ENCODE data around the gene ELF1. TPM values are rescaled to one million over a fixed set of nuclear protein-coding genes. Genes with fewer than 3 reads are reported as not detected.

ELF1 gene
- total and polyA plus RNA-seq, 2 of the 8 experiments (the other 6 are each of a cell fraction or from before 2014, with no cell fraction given): 5.6 to 18.2 TPM

DNA sequence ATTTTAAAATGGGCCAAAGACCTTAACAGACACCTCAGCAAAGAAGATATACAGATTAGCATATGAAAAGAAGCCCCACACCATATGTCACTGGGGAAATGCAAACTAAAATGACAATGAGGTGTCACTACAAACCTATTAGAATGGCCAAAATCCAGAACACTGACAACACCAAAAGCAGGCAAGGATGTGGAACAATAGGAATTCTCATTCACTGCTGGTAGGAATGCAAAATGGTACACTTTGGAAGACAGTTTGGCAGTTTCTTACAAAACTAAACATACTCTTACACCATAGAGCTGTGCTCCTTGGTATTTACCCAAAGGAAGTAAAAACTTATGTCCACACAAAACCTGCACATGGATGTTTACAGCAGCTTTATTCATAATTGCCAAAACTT, 23.1 kb downstream of the ELF1 start:
- Histone ChIP-seq H3K4me2 (ENCODE audit: insufficient read depth in 1 of 2, low read depth in 2 of 2, low read length in 2 of 2) (no peak overlapping the region), H2BK12ac (ENCODE audit: low read depth, low read length) (no peak overlapping the region), H3K27ac (ENCODE audit: low read depth, low read length) (no peak overlapping the region), H3K23ac (ENCODE audit: insufficient read length) (no peak overlapping the region), H2BK20ac (ENCODE audit: low read length) (no peak overlapping the region), H4K20me1 (replicated peaks in 1 of 2; ENCODE audit: control insufficient read depth in 1 of 2, insufficient read depth in 2 of 2, low read length in 2 of 2) (no peaks in the 10 kb centered on the region), H4K5ac (ENCODE audit: insufficient read length, low read depth, low read length) (no peak overlapping the region), H2AK5ac (ENCODE audit: low read depth, low read length) (no peak overlapping the region), H3K14ac (ENCODE audit: insufficient read length) (no peak overlapping the region), H3K79me2 (ENCODE audit: control insufficient read depth in 1 of 2, insufficient read depth in 2 of 2, low read length in 2 of 2) (no peaks in the 10 kb centered on the region), H3K18ac (ENCODE audit: extremely low read depth, low read length) (no peak overlapping the region), H3K4me3 (ENCODE audit: extremely low read depth in 1 of 4, insufficient read depth in 2 of 4, low read depth in 3 of 4, low read length in 4 of 4) (no peak overlapping the region), H3K79me1 (ENCODE audit: low read depth, low read length) (no peaks in the 10 kb centered on the region), H4K8ac (ENCODE audit: extremely low read depth, insufficient read depth, low read length) (no peak overlapping the region), H2AFZ (ENCODE audit: low read length) (no peak overlapping the region), H2BK120ac (replicated peaks; ENCODE audit: low read depth, low read length) (no peak overlapping the region), H3K4me1 (replicated peaks in 1 of 4; ENCODE audit: control insufficient read depth in 3 of 4, insufficient read depth in 4 of 4, low read length in 3 of 4) (peaks cover 0 to 6% (median 3%) of the 10 kb centered on the region in 4 experiments; a peak in 3 of 7 replicates), H4K91ac (replicated peaks; ENCODE audit: insufficient read length, low read length) (no peak overlapping the region), H3K9me3 (ENCODE audit: insufficient read depth in 2 of 2, low read depth in 1 of 2, low read length in 1 of 2) (no peaks in the 10 kb centered on the region), H3K36me3 (ENCODE audit: control insufficient read depth in 2 of 4, insufficient read depth in 4 of 4, low read length in 3 of 4) (0 out of 8 replicates have a peak, but pooled peaks cover 0 to 2% (median 0%) of the 10 kb centered on the region in 4 experiments), H2BK5ac (ENCODE audit: low read depth, low read length) (no peak overlapping the region), H2BK15ac (ENCODE audit: low read length) (no peak overlapping the region), H3K9ac (replicated peaks in 1 of 4; ENCODE audit: extremely low read depth in 1 of 4, low read depth in 3 of 4, low read length in 3 of 4) (no peak overlapping the region), H3K56ac (replicated peaks; ENCODE audit: insufficient read length, low read depth, low read length) (no peak overlapping the region), H3K27me3 (replicated peaks in 1 of 4; ENCODE audit: control insufficient read depth in 3 of 4, extremely low read depth in 1 of 4, insufficient read depth in 3 of 4, low read length in 3 of 4) (no peaks in the 10 kb centered on the region), H3K23me2 (ENCODE audit: low read depth, low read length) (no peaks in the 10 kb centered on the region), H3K4ac (replicated peaks; ENCODE audit: insufficient read length, low read depth, low read length) (no peak overlapping the region)
- ChIA-PET POLR2A (ENCODE audit: partially characterized antibody) (no interaction called here), CTCF (ENCODE audit: partially characterized antibody) (interaction anchor here (1.0 to 1.8 kb wide), 2 partner anchors 9 to 59 kb away, joined by 3 to 5 read pairs; no protein-coding TSS in a partner anchor)
- FAIRE-seq (no peak), DNase-seq (ENCODE audit: low read depth in 1 of 2, low spot score in 2 of 2) (no peak)
- TF ChIP-seq HDAC2 (IDR thresholded peaks at IDR 0.05; ENCODE audit: borderline replicate concordance in 1 of 2, low read depth in 2 of 2, low read length in 2 of 2) (no peak), JUN (IDR thresholded peaks at IDR 0.05; ENCODE audit: low read depth, low read length) (no peak), TBP (IDR thresholded peaks at IDR 0.05; ENCODE audit: low read depth, low read length) (no peak), E2F6 (IDR thresholded peaks at IDR 0.05) (no peak)
